ENCODE data around the gene WNT5A.

- TF ChIP-seq CTCF (IDR thresholded peaks at IDR 0.05) (no peak), POLR2A (IDR thresholded peaks at IDR 0.05; ENCODE audit: low read depth) (no peak), POLR2AphosphoS5 (IDR thresholded peaks at IDR 0.05) (no peak)
These were observed 56.1 kb downstream of the WNT5A start for GRCh38 chr3:55431041-55431440.

Data from esophagus muscularis mucosa (tissue), 3 donors.